Stomach (tissue), 4 donors: ENCODE data around the gene MFAP1.

Experiments used
- CTCF ChIP-seq, 7 experiments: fragments of 450-650 bp in 4 of 7; fragments of 200-600 bp in 3 of 7; sonication (generic) in 3 of 7; IDR thresholded peaks; one replicate each; pipeline ENCODE4 v1.5.1; 2016 to 2019; ENCODE audit warnings: antibody characterized with exemption in 7 of 7, control low read depth in 2 of 7, mild to moderate bottlenecking in 1 of 7
- POLR2AphosphoS5 ChIP-seq, 3 donors: sonication (generic); formaldehyde crosslinking; IDR thresholded peaks; one replicate each; pipeline ENCODE4 v1.6.1; 2016; ENCODE audit warnings: antibody characterized with exemption in 3 of 3

DNA sequence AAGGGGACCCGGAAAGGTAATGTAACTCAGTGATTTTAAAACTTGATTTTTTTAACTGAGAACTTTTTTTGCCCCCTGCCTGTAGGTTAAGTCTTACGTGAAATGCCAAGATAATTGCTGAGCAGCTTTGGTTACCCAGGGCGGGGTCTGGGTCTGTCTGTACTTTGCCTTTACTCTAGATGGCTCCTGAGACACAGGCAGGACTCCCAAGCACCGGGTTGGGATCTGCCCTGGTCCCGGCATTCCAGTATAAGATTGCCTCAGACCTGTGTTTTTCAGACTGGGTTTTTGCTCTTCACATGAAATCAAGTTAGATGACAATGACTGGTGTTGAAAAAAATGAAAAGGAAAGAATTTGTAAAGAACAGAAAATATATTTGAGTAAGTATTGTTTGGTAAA is 42.6 kb upstream of the MFAP1 start:
- TF ChIP-seq CTCF (IDR thresholded peaks at IDR 0.05) = no peak
- TF ChIP-seq POLR2AphosphoS5 (IDR thresholded peaks at IDR 0.05) = no peak
